ENCODE results near the gene FAM228A.

FAM228A gene

DNA sequence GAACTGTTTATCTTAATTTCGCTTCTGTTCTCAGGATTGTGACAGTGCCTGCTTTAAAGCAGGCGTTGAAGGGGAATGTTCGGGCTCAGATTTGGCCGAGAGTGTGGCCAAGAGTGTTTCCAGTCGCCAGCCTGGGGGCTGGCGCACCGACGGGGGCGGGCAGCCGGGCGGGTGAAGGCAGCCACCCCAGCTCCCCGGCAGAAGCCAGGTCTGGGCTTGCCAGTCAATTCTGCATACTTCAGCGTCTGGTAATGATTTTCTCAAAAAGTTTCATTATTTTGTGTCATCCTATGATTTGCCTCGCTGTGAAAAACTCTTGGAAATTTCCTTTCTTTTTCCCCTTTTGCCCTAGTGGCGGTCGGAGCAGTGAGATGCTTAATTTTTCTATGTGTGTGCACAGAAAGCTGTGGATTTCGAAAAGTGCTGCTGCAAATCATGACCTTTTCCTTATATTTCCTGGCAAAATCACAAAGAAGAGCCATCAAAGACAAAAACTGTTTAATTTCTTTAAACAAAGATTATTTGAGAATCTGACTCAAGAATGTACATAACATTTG, 856 bp downstream of the FAM228A start:
- peak; percentile 68 for ATAC-seq (ENCODE audit: low read depth)
- TF ChIP-seq, protein P1, sequence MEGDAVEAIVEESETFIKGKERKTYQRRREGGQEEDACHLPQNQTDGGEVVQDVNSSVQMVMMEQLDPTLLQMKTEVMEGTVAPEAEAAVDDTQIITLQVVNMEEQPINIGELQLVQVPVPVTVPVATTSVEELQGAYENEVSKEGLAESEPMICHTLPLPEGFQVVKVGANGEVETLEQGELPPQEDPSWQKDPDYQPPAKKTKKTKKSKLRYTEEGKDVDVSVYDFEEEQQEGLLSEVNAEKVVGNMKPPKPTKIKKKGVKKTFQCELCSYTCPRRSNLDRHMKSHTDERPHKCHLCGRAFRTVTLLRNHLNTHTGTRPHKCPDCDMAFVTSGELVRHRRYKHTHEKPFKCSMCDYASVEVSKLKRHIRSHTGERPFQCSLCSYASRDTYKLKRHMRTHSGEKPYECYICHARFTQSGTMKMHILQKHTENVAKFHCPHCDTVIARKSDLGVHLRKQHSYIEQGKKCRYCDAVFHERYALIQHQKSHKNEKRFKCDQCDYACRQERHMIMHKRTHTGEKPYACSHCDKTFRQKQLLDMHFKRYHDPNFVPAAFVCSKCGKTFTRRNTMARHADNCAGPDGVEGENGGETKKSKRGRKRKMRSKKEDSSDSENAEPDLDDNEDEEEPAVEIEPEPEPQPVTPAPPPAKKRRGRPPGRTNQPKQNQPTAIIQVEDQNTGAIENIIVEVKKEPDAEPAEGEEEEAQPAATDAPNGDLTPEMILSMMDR (IDR thresholded peaks at IDR 0.05; ENCODE audit: poor library complexity, severe bottlenecking) = no peak
- no peak for DNase-seq (ENCODE audit: low spot score)
- Histone ChIP-seq H3K4me1 (ENCODE audit: insufficient read depth, poor library complexity, severe bottlenecking) (no peaks in the 10 kb centered on the region), H3K9me3 (ENCODE audit: severe bottlenecking) (no peaks in the 10 kb centered on the region), H3K27ac (ENCODE audit: poor library complexity, severe bottlenecking) (peak overlapping the region; percentile 9), H3K36me3 (ENCODE audit: low read depth) (no peaks in the 10 kb centered on the region), H3K27me3 (ENCODE audit: insufficient read depth, poor library complexity, severe bottlenecking) (no peaks in the 10 kb centered on the region), H3K4me3 (ENCODE audit: severe bottlenecking) (peak overlapping the region; percentile 31)

DNA sequence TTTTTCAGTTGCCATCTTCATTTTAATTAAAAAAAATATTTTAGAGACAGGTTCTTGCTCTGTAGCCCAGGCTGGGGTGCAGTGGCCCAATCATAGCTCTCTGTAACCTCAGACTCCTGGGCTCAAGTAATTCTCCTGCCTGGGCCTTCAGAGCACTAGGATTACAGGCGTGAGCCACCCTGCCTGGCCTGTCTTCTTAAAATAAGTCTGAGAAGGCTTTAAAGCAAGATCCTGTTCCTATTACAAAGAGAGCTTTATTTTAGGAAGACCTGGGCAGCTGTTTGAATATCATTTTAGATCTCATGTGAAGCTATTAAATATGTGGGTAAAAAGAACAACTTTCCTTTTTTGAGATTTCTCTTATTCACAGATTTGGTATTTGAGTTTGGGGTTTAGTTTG, 1.5 kb downstream of the FAM228A start:
- TF ChIP-seq, protein P1 (IDR thresholded peaks at IDR 0.05; ENCODE audit: poor library complexity, severe bottlenecking) = no peak
- DNase-seq (ENCODE audit: low spot score) (no peak), ATAC-seq (ENCODE audit: low read depth) (no peak)
- Histone ChIP-seq H3K4me3 (ENCODE audit: severe bottlenecking) (no peak overlapping the region), H3K36me3 (ENCODE audit: low read depth) (no peaks in the 10 kb centered on the region), H3K27ac (ENCODE audit: poor library complexity, severe bottlenecking) (no peak overlapping the region), H3K4me1 (ENCODE audit: insufficient read depth, poor library complexity, severe bottlenecking) (no peaks in the 10 kb centered on the region), H3K9me3 (ENCODE audit: severe bottlenecking) (no peaks in the 10 kb centered on the region), H3K27me3 (ENCODE audit: insufficient read depth, poor library complexity, severe bottlenecking) (no peaks in the 10 kb centered on the region)

DNA sequence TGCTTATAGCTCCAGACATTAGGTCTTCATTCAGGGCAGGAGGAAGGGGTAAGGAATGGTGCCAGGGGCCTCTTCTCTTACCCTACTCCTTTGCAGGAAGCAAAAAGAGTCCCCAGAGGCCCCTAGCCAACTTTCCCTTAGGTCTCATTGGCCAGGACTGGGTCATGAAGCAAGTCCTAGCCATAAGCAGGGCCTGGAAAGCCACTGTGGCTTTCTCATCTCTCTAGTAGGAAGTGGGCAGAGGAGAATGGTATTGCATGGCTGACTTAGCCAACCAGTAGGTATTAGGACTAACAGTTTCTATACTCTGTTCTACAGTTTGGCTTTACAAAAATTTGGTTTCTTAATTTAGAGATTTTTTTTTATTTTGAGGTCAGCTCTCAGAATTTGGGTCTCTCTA, 4.8 kb downstream of the FAM228A start:
- Histone ChIP-seq H3K4me3 (ENCODE audit: severe bottlenecking) (no peak overlapping the region), H3K4me1 (ENCODE audit: insufficient read depth, poor library complexity, severe bottlenecking) (no peaks in the 10 kb centered on the region), H3K27ac (ENCODE audit: poor library complexity, severe bottlenecking) (no peak overlapping the region), H3K9me3 (ENCODE audit: severe bottlenecking) (no peaks in the 10 kb centered on the region), H3K27me3 (ENCODE audit: insufficient read depth, poor library complexity, severe bottlenecking) (no peaks in the 10 kb centered on the region), H3K36me3 (ENCODE audit: low read depth) (no peaks in the 10 kb centered on the region)
- TF ChIP-seq, protein P1 (IDR thresholded peaks at IDR 0.05; ENCODE audit: poor library complexity, severe bottlenecking) = no peak
- no peak for DNase-seq (ENCODE audit: low spot score)
- no peak for ATAC-seq (ENCODE audit: low read depth)

DNA sequence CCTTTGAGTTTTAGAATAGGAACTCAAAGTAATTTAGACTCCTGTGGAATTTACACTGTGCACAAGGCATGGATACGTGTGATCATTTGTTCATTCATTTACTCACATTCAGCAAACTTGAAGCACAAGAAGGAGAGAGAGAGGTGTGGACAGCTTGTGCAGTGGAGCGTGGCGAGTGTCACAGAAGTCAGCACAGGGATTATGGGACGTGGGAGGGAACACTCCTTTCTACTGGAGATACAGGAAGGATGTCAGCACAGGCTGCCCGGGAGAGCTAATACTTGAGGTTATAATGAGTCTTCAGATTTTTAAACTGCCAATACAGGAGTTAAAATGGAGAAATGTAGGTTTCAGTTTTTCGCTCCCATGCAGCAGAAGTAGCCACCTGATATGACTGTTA, 7.0 kb downstream of the FAM228A start:
- TF ChIP-seq, protein P1 (IDR thresholded peaks at IDR 0.05; ENCODE audit: poor library complexity, severe bottlenecking) = no peak
- no peak overlapping the region for H3K27ac ChIP-seq (ENCODE audit: poor library complexity, severe bottlenecking)
- H3K4me1 ChIP-seq (ENCODE audit: insufficient read depth, poor library complexity, severe bottlenecking) = no peaks in the 10 kb centered on the region
- H3K9me3 ChIP-seq (ENCODE audit: severe bottlenecking) = no peaks in the 10 kb centered on the region
- no peaks in the 10 kb centered on the region for H3K36me3 ChIP-seq (ENCODE audit: low read depth)
- DNase-seq (ENCODE audit: low spot score) (no peak), ATAC-seq (ENCODE audit: low read depth) (no peak)
- H3K4me3 ChIP-seq (ENCODE audit: severe bottlenecking) = no peak overlapping the region
- H3K27me3 ChIP-seq (ENCODE audit: insufficient read depth, poor library complexity, severe bottlenecking) = no peaks in the 10 kb centered on the region

DNA sequence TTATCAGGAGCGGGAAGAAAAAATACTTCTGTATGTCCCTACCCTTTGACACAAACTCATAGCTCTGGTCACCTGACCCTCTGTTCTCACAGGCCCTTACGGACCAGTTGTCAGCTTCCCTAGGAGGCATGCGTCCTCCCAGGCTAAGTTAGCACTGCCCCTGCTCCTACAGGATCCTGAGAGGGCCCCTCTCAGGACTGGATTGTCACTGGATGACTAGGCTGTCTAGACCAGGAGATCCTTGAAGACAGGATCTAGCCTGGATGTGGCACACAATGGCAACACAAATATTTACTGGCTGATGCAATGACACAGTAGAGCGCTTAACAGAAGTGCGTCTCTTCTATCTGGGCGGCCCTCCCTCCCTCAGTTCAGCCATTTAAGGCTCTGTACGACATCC, 7.7 kb downstream of the FAM228A start:
- no peaks in the 10 kb centered on the region for H3K36me3 ChIP-seq (ENCODE audit: low read depth)
- no peak for DNase-seq (ENCODE audit: low spot score)
- ATAC-seq (ENCODE audit: low read depth) = no peak
- no peaks in the 10 kb centered on the region for H3K9me3 ChIP-seq (ENCODE audit: severe bottlenecking)
- H3K4me1 ChIP-seq (ENCODE audit: insufficient read depth, poor library complexity, severe bottlenecking) = no peaks in the 10 kb centered on the region
- no peak overlapping the region for H3K27ac ChIP-seq (ENCODE audit: poor library complexity, severe bottlenecking)
- H3K4me3 ChIP-seq (ENCODE audit: severe bottlenecking) = no peak overlapping the region
- H3K27me3 ChIP-seq (ENCODE audit: insufficient read depth, poor library complexity, severe bottlenecking) = no peaks in the 10 kb centered on the region
- TF ChIP-seq, protein P1 (IDR thresholded peaks at IDR 0.05; ENCODE audit: poor library complexity, severe bottlenecking) = no peak
